ENCODE results near the gene CRYZL1.

CRYZL1 gene

DNA sequence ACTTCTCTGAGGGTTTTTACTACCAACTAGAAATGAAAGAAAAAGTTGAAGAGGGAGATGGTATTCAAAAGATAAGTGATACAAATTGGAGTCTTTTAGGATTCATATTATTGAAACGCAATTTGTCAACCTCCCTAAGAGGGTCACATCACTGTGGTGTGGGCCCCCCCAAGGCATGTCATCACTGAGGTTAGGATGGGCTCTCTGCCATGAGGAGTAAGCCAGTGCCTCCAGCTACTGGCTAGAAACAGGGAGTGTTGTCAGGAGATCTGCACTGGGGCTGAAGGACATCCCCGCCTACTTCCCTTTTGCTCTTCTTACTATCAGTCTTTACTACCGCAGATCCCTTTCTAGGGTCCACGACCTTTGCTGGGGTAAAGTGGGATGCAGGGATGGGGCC is 26.6 kb upstream of the CRYZL1 start:
- Histone ChIP-seq H3K9me2 (ENCODE audit: low read depth, low read length) (no peaks in the 10 kb centered on the region), H3K9ac (ENCODE audit: low read length) (no peak overlapping the region), H4K20me1 (ENCODE audit: insufficient read depth, low read length) (no peaks in the 10 kb centered on the region), H3K4me1 (ENCODE audit: insufficient read depth, low read length, severe bottlenecking) (no peaks in the 10 kb centered on the region), H3K4me3 (ENCODE audit: low read depth, low read length, poor library complexity, severe bottlenecking) (no peak overlapping the region), H3F3A (ENCODE audit: insufficient read depth, low read length) (no peaks in the 10 kb centered on the region), H3K79me2 (ENCODE audit: insufficient read depth, low read length) (no peaks in the 10 kb centered on the region), H2AFZ (ENCODE audit: low read length) (no peak overlapping the region), H3K36me3 (ENCODE audit: insufficient read depth, low read length) (no peaks in the 10 kb centered on the region), H3K27ac (ENCODE audit: low read depth, low read length, poor library complexity, severe bottlenecking) (no peak overlapping the region), H3K9me3 (ENCODE audit: low read length) (no peaks in the 10 kb centered on the region), H3K27me3 (ENCODE audit: insufficient read depth, low read length) (peaks cover 4% of the 10 kb centered on the region; the same call in 1 of the 2 replicates), H3K4me2 (ENCODE audit: low read length) (no peak overlapping the region)
- no peak for TF ChIP-seq EZH2 (IDR thresholded peaks at IDR 0.05; ENCODE audit: borderline replicate concordance, low read length)
- TF ChIP-seq, protein P1, sequence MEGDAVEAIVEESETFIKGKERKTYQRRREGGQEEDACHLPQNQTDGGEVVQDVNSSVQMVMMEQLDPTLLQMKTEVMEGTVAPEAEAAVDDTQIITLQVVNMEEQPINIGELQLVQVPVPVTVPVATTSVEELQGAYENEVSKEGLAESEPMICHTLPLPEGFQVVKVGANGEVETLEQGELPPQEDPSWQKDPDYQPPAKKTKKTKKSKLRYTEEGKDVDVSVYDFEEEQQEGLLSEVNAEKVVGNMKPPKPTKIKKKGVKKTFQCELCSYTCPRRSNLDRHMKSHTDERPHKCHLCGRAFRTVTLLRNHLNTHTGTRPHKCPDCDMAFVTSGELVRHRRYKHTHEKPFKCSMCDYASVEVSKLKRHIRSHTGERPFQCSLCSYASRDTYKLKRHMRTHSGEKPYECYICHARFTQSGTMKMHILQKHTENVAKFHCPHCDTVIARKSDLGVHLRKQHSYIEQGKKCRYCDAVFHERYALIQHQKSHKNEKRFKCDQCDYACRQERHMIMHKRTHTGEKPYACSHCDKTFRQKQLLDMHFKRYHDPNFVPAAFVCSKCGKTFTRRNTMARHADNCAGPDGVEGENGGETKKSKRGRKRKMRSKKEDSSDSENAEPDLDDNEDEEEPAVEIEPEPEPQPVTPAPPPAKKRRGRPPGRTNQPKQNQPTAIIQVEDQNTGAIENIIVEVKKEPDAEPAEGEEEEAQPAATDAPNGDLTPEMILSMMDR (IDR thresholded peaks at IDR 0.05; ENCODE audit: low read length): no peak

GRCh38 chr21:33667636-33668035 is 26.1 kb upstream of the CRYZL1 start:
- Histone ChIP-seq H3K9me3 (ENCODE audit: low read length) (no peaks in the 10 kb centered on the region), H3K4me2 (ENCODE audit: low read length) (no peak overlapping the region), H3F3A (ENCODE audit: insufficient read depth, low read length) (no peaks in the 10 kb centered on the region), H3K27ac (ENCODE audit: low read depth, low read length, poor library complexity, severe bottlenecking) (no peak overlapping the region), H3K79me2 (ENCODE audit: insufficient read depth, low read length) (no peaks in the 10 kb centered on the region), H3K4me1 (ENCODE audit: insufficient read depth, low read length, severe bottlenecking) (no peaks in the 10 kb centered on the region), H3K27me3 (ENCODE audit: insufficient read depth, low read length) (peaks cover 4% of the 10 kb centered on the region; the same call in 1 of the 2 replicates), H3K9ac (ENCODE audit: low read length) (no peak overlapping the region), H4K20me1 (ENCODE audit: insufficient read depth, low read length) (no peaks in the 10 kb centered on the region), H3K4me3 (ENCODE audit: low read depth, low read length, poor library complexity, severe bottlenecking) (no peak overlapping the region), H3K36me3 (ENCODE audit: insufficient read depth, low read length) (no peaks in the 10 kb centered on the region), H3K9me2 (ENCODE audit: low read depth, low read length) (no peaks in the 10 kb centered on the region), H2AFZ (ENCODE audit: low read length) (no peak overlapping the region)
- no peak for TF ChIP-seq EZH2 (IDR thresholded peaks at IDR 0.05; ENCODE audit: borderline replicate concordance, low read length)
- TF ChIP-seq, protein P1 (IDR thresholded peaks at IDR 0.05; ENCODE audit: low read length): no peak

DNA sequence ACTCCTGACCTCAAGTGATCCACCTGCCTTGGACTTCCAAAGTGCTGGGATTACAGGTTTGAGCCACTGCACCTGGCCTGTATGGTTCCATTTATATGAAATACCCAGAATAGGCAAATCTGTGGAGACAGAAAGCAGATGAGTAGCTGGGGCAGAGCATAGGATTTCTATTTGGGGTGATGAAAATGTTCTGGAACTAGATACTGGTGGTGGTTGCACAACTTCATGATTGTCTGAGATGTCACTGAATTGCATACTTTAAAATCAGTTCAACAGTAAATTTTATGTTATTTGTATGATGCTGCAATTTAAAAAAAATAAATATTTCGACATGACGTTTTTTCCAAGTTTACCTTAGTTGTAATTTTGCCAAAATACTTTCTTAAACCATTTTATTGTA is 24.6 kb upstream of the CRYZL1 start:
- TF ChIP-seq, protein P1 (IDR thresholded peaks at IDR 0.05; ENCODE audit: low read length): no peak
- no peak for TF ChIP-seq EZH2 (IDR thresholded peaks at IDR 0.05; ENCODE audit: borderline replicate concordance, low read length)
- Histone ChIP-seq H3F3A (ENCODE audit: insufficient read depth, low read length) (no peaks in the 10 kb centered on the region), H4K20me1 (ENCODE audit: insufficient read depth, low read length) (no peaks in the 10 kb centered on the region)

More for the DNA sequence above, 24.6 kb upstream of the CRYZL1 start:
- Histone ChIP-seq H3K36me3 (ENCODE audit: insufficient read depth, low read length) (no peaks in the 10 kb centered on the region; the same call in 1 of the 2 replicates), H3K27me3 (ENCODE audit: insufficient read depth, low read length) (peaks cover 5% of the 10 kb centered on the region; the same call in 1 of the 2 replicates), H2AFZ (ENCODE audit: low read length) (no peak overlapping the region), H3K79me2 (ENCODE audit: insufficient read depth, low read length) (no peaks in the 10 kb centered on the region), H3K9me2 (ENCODE audit: low read depth, low read length) (no peaks in the 10 kb centered on the region), H3K4me1 (ENCODE audit: insufficient read depth, low read length, severe bottlenecking) (no peaks in the 10 kb centered on the region), H3K27ac (ENCODE audit: low read depth, low read length, poor library complexity, severe bottlenecking) (no peak overlapping the region), H3K9me3 (ENCODE audit: low read length) (no peaks in the 10 kb centered on the region), H3K9ac (ENCODE audit: low read length) (no peak overlapping the region), H3K4me2 (ENCODE audit: low read length) (no peak overlapping the region), H3K4me3 (ENCODE audit: low read depth, low read length, poor library complexity, severe bottlenecking) (no peak overlapping the region)

Measured in OCI-LY1 (cell line).